NCI-H748 (cell line): ENCODE measurements around the gene TOR3A.

Source experiments
- DNase-seq: peaks from one replicate; lab custom pipeline; 2025; ENCODE audit not compliant: unreplicated experiment; lab: John Stamatoyannopoulos, UW

TOR3A gene

DNA sequence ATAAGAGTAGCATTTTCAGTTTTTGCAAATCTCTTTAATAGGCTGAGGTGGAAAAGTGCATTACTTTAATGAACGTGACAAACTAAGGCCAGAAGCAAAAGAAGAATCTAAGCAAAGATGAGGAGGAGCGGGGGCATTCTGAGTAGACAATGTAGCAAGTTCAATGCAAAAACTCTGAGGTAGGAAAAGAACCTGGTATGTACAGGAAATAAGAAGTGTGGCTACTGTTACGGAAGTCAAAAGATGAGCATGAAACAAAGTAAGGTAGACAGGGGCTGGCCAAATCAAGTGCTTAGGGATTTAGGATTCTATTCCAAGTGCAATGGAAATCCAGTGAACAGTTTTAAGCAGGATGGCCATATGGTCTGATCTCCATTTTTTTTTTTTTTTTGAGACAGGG, 63.7 kb downstream of the TOR3A start:
- DNase-seq, result no peak
